Stimulated activated CD8-positive, alpha-beta memory T cell treated with anti-CD3 and anti-CD28 coated beads, Interleukin-12 subunit alpha, Interleukin-12 subunit beta, amount 100 ng/mL, for 1 hour (primary cell): Measurements from ENCODE around the gene ANAPC1.
"Not testable (repeated sequence)": the region's sequence is repeated elsewhere in the genome, so short reads cannot be mapped to it uniquely, and the experiment has no call there.

Experiments used
- DNase-seq: peaks from one replicate; pipeline ENCODE4 v3.0.0-alpha.2; 2020; ENCODE audit warnings: low read depth

The ANAPC1 gene

GRCh38 chr2:111812970-111813622 lies 70.9 kb downstream of the ANAPC1 start:
- not testable (repeated sequence) for DNase-seq

GRCh38 chr2:111790633-111791032 lies 93.4 kb downstream of the ANAPC1 start:
- not testable (repeated sequence) for DNase-seq

GRCh38 chr2:111784081-111784480 lies 99.9 kb downstream of the ANAPC1 start:
- not testable (repeated sequence) for DNase-seq

GRCh38 chr2:111782195-111782594 lies 101.8 kb downstream of the ANAPC1 start:
- not testable (repeated sequence) for DNase-seq

GRCh38 chr2:111781443-111782094 lies 102.4 kb downstream of the ANAPC1 start:
- not testable (repeated sequence) for DNase-seq

GRCh38 chr2:111777155-111777554 lies 106.8 kb downstream of the ANAPC1 start:
- DNase-seq: not testable (repeated sequence)

GRCh38 chr2:111776296-111776695 lies 107.7 kb downstream of the ANAPC1 start:
- DNase-seq: not testable (repeated sequence)

GRCh38 chr2:111772180-111772579 lies 111.8 kb downstream of the ANAPC1 start:
- DNase-seq: not testable (repeated sequence)

GRCh38 chr2:111770916-111771658 lies 112.9 kb downstream of the ANAPC1 start:
- DNase-seq: not testable (repeated sequence)

GRCh38 chr2:111768266-111769190 lies 115.5 kb downstream of the ANAPC1 start:
- DNase-seq: not testable (repeated sequence)

- DNase-seq: not testable (repeated sequence)
Observed at GRCh38 chr2:111767087-111767486, 116.9 kb downstream of the ANAPC1 start.

- not testable (repeated sequence) for DNase-seq
Observed at GRCh38 chr2:111766295-111766694, 117.7 kb downstream of the ANAPC1 start.

GRCh38 chr2:111764151-111764550 lies 119.8 kb downstream of the ANAPC1 start:
- DNase-seq: not testable (repeated sequence)

GRCh38 chr2:111760697-111761284 lies 123.2 kb downstream of the ANAPC1 start:
- DNase-seq: not testable (repeated sequence)

GRCh38 chr2:111752533-111752932 lies 131.5 kb downstream of the ANAPC1 start:
- DNase-seq: not testable (repeated sequence)

GRCh38 chr2:111750641-111751040 lies 133.4 kb downstream of the ANAPC1 start:
- DNase-seq: not testable (repeated sequence)

- not testable (repeated sequence) for DNase-seq
Observed at GRCh38 chr2:111748429-111748828, 135.6 kb downstream of the ANAPC1 start.

- DNase-seq: peak; percentile 38
Observed at GRCh38 chr2:111747410-111748115, 136.4 kb downstream of the ANAPC1 start.

- not testable (repeated sequence) for DNase-seq
Observed at GRCh38 chr2:111744751-111745150, 139.2 kb downstream of the ANAPC1 start.

- DNase-seq: not testable (repeated sequence)
Observed at GRCh38 chr2:111741517-111741916, 142.5 kb downstream of the ANAPC1 start.
